GM18873 (cell line): ENCODE measurements around the gene B2M.
"Not testable (repeated sequence)": the region's sequence is repeated elsewhere in the genome, so short reads cannot be mapped to it uniquely, and the experiment has no call there.

Experiments
- ATAC-seq: cut with Tn5 transposase; IDR thresholded peaks from one replicate; pipeline ENCODE4 v1.9.1; 2021; ENCODE audit warnings: mild to moderate bottlenecking, moderate library complexity, moderate number of reproducible peaks; ENCODE audit not compliant: unreplicated experiment, low FRiP score

The B2M gene

DNA sequence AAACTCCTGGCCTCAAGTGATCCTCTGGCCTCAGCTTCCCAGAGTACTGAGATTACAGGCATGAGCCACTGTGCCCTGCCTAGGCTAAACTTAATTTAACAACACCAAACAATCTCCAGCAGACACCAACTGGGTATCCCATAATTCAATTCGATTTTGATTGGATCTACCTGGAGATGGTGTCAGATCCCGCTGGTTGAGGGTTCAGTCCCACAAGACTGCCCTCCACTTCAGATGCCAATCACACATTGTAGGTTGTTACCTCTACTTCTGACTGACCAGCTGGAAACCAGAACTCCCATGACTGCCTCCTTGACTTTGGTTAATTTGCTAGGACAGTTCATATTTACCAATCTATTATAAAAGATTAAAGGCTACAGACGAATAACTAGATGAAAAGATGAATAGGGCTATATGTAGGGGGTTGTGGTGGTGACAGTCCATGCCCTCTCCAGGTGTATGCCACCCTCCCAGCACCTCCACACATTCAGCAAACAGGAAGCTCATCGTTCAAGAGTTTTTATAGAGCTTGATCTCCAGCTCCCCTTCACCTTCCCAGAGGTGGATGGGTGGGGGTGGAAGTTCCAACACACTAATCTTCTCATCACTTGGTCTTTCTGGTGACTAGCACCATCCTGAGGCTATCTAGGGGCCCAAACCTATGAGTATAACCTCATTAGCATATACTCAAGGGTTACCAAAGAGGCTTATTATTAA, 9.3 kb downstream of the B2M start:
- no peak for ATAC-seq

DNA sequence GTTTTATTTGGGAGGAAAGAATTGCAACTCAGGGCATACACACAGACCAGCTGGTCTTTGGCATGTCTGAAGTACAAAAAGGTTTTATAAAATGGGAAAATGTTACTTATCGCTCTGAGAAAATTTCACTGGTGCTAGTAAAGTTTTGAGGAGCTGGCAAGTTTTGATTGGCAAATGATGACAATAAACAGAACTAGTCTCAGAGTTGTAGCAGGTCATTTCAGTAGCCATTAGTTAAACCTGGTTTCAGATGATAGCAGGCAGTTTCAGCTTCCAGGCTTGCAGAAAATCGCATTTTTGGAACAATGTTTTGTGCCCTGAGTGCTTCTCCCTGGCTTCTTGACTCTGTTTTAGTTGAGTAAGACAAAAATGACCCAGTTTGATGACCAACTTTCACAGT, 10.7 kb downstream of the B2M start:
- no peak for ATAC-seq

DNA sequence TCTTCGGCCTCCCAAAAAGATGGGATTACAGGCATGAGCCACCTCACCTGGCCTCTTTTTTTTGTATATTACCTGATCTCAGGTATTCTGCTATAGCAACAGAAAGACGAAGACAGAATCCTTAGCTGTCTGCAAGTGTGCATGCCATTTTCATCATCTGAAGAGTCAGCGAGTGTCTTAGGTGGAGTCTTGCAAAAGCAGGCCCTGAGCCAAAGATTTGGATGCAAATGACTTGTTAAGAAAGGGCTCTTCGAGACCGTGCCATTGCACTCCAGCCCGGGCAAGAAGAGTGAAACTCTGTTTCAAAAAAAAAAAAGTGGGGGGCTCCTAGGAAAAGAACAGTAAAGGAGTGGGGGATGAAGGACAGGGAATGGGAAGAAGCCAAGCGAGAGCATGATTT, 14.8 kb downstream of the B2M start:
- ATAC-seq = no peak

DNA sequence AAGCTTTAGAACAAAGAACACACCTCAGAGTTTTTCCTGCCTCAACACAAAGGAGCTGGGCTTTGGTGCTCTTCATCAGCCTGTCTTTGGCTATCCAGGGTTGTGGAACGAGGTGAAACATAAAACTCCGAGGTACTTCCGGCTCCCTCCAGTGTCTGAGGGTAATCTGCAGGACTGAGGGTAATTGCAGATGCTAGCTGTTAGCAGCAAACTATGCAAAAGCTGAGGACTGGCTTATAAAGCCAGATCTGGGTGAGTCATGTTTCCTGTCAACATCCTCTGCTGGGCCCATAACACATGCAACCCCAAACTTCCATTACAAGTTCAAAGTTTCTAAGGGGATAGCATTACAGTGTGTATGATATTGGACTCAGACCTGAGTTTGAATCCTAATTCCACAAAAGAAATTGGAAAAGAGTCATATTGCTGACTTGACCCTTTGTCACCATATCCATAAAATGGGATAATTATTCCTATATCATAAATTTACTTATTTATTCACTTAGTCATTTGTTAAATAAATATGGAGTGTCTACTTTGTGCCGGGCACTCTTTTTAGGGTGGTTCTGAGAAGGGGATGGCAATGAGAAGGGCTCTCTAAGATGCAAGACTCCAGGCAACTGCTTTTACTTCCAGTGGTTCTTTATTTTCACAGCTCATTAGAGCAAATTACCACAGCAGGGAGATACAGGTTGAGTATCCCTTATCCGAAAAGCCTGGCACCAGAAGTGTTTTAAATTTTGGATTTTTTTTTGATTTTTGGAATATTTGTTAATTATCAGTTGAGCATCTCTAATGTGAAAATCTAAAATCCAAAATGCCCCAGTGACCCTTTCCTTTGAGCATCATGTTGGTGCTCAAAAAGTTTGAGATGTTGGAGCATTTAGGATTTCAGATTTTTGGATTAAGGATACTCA, 15.5 kb downstream of the B2M start:
- ATAC-seq = peak; percentile 31

DNA sequence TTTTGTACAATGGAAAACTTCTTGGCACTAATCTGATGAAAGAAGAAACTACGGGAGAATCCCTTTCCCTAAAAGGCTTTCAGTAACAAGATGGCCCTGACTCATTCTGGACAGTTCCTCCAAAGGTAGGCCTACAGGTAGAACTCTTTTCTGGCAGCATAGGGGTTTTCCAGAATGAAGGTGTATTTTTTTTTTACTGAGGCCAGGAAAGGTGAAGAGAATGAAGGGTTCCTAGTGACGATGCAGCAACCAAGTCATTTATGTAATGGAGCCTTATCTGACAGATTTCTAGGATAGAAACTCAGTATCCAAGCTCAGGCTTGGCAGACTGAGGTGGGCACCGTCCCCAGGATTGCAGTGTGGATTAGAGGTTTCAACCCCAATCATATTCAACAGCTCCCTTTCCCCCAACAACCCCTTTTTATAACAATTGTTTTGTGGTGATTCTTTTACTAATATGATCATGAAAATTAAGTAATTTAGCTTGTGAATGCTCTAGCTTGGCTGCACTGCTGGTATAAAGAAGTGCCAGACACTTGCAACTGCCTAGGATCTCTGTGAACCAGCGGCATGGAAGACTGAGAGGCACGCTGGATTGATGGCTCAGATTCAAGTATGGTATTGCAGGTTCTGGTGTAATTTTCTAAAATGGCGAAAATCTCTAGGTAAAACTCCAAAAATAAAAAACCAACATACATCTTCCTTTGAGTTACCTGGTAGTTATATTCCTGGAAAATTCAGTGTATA, 16.3 kb downstream of the B2M start:
- no peak for ATAC-seq

DNA sequence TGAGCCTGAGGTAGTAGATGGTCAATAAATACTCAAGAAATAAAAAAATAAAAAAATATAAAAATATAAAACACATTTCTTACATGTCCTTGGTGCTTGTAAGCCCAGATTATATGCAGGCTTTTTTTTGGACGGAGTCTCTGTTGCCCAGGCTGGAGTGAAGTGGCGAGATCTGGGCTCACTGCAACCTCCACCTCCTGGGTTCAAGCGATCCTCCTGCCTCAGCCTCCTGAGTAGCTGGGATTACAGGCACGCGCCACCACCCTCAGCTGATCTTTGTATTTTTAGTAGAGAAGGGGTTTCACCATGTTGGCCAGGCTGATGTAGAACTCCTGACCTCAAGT, 16.9 kb downstream of the B2M start:
- not testable (repeated sequence) for ATAC-seq

DNA sequence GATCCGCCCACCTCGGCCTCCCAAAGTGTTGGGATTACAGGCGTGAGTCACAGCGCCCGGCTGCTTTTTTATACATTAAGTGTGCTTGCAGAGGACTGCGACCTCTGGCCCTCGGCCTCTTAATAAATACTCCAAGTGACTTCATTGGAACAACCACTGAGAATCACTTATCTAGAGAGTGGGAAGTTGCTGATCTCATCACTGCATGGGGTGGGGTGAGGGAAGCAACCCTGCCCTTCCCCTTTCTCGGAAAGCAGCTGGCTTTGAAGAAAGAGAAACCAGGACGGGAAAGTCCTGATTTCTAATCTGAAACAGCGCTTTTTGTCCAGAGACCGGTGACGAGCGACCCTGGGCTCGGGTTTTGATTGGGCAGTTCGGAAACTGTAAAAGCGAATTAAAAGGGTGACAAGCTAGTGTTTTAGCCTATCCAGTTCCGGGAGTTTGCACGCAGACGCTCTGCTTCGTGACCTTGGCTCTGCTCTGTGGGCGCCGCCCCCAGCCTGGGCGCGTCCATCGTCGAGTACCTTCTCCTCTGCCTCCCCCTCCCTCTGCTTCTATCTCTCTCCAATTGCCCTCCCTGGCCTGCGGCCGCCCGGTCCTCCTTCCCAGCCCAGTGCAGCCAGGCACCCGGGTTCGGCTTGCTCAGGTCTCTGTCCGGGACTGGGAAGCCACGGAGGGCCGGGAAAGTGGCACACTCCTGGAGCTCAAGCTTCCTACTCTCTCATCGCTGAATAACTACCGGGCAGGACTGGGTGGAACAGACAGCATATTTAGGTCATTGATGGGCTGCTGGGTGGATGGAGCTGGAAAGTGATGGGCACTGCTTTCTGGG, 17.5 kb downstream of the B2M start:
- ATAC-seq = peak; percentile 79

DNA sequence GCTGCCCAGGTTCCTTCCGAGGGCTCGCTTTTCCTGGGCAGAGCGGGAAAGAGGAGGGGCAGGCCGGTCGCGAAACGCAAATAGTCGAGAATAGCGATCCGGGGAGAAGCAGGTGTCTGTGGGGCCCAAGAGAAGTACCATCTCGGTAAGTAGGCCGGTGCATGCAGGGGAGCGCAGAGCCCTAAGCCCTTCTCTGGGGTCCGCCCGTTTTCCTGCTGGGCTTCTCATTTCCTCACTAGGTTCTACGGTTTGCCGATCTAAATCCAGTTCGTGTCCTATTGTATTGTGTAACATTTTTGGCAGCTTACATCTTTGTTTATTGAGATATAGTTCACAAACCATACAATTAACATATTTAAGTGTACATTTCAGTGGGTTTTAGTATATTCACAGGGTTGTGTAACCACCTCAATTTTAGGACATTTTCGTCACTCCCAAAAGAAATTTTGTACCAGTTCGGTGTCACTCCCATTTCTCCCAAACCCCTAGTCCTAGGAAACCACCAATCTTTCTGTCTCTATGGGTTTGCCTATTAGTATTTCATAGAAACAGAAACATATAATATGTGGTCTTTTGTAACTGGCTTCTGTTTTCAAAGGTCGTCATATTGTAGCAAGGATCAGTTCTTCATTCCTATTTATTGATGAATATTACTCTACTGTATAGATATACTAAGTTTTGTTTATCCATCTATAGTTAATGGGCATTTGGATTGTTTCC, 18.3 kb downstream of the B2M start:
- ATAC-seq = no peak

DNA sequence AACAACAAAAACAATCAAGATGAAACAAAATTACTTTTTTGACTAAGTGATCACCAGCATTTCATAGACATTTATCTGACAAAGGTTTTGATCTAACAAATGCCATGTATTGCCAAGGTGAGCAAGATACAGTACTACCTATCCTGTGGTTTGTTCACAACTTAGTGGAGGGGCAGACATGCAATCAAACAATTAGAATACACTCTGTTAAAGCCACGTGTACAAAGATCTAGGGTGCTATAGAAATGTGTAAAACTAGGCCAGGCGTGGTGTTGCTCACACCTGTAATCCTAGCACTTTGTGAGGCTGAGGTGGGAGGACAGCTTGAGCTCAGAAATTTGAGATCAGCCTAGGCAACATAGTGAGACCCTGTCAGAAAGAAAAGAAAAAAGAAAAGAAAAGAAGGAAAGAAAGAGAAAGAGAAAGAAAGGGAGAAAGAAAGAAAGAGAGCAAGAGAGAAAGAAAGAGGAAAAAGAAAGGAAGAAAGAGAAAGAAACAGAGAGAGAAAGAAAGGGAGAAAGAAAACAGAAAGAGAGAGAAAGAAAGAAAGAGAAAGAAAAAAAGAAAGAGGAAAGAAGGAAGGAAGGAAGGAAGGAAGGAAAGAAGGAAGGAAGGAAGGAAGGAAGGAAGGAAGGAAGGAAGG, 23.6 kb downstream of the B2M start:
- ATAC-seq = no peak

DNA sequence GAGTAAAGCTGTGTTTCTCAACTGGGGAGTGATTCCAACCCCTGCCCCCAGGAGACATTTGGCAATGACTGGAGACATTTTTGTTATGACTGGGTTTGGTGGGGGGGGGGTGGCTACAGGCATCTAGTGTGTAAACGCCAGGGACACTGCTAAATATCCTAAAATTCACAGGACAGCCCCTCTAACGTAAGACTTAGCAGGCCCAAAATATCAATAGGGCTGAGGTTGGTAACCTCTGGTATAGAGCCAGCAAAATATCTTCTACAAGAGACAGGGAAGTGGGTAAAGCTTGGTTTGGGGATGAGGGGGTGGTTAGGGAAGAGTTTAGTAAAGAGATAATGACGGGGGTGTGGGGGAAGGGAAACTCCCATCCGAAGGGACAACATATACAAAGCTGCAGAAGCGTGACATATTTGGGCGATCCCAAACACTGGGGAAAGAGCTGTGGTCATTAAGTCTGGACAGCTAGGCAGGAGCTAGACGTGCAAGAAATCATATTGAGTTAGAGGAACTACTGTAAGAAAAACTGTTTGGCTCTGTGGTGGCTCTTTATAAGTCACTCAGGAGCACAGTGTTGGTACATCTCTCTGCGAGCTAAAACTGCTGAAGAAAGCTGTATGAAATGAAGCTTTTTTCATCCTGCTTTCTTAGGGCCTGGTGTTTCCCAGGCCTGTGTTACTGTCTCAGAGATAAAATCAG, 24.3 kb downstream of the B2M start:
- ATAC-seq = no peak

DNA sequence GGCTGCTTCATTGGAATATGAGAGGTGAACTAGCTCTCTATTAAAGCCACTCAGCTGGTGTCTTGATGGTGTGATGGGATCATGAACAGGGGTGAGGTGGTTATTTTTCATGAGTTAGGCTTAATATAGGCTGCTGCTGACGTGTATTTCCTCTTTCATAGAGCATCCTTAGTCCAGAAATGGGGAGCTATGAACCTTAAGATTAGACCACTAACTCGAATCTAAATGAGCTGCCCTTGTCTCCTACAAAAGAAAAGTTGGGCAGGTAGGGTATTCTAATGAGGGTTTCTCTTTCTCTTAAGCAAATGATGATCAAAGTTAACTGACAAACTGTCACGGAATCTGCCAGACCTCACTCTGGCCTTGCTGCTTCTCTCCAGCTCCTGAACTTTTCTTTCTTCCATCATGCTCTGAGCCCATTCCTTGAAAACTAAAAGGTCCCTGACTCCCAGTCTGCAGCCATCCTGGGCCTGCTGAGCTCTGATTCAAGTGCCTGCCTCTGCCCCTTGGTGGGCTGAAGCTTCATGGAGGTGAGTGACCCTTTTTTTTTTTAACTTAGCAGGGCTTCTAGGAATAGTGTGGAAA, 25.0 kb downstream of the B2M start, which contains the start of gene TRIM69:
TRIM69 (plus strand) TSS at position 348 of the 585 bp plus-strand sequence; CDS start at position 525, 177 bp downstream.
- no peak for ATAC-seq

DNA sequence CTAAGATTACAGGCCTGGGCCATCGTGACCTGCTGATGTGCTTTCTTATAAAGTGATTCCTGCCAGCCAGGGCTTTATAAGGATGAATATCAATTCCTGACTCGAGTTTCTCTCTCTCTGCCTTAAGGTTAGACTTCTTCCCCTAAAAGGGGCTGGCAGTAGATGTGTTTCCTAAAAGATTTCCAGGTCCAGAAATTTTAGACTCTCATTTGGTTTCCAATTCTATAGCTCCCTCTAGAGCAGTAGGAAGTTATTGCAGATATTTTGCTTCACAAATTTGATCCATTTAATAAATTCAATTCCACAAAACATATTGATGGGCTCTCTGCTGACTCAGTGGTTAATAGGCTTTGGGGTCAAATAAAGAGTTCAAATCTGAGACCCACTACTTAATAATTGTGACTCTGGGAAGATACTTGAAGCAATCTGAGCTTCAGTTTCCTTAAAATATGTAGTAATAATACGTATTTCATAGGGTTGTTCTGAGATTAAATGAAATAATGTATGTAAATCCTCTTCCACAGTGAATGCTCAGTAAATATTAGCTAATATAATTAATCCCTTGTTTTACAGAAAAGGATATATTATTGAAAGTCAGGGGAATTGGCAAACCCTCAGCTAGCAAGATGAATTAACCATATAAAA, 27.1 kb downstream of the B2M start:
- no peak for ATAC-seq

DNA sequence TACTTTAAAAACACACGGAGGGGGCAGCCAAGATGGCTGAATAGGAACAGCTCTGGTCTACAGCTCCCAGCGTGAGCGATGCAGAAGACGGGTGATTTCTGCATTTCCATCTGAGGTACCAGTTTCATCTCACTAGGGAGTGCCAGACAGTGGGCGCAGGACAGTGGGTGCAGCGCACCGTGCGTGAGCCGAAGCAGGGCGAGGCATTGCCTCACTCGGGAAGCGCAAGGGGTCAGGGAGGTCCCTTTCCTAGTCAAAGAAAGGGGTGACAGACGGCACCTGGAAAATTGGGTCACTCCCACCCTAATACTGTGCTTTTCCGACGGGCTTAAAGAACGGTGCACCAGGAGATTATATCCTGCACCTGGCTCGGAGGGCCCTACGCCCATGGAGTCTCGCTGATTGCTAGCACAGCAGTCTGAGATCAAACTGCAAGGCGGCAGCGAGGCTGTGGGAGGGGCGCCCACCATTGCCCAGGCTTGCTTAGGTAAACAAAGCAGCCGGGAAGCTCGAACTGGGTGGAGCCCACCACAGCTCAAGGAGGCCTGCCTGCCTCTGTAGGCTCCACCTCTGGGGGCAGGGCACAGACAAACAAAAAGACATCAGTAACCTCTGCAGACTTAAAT, 28.0 kb downstream of the B2M start:
- not testable (repeated sequence) for ATAC-seq

DNA sequence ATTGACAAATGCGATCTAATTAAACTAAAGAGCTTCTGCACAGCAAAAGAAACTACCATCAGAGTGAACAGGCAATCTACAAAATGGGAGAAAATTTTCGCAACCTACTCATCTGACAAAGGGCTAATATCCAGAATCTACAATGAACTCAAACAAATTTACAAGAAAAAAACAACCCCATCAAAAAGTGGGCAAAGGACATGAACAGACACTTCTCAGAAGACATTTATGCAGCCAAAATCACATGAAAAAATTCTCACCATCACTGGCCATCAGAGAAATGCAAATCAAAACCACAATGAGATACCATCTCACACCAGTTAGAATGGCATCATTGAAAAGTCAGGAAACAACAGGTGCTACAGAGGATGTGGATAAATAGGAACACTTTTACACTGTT, 32.1 kb downstream of the B2M start:
- ATAC-seq = not testable (repeated sequence)

DNA sequence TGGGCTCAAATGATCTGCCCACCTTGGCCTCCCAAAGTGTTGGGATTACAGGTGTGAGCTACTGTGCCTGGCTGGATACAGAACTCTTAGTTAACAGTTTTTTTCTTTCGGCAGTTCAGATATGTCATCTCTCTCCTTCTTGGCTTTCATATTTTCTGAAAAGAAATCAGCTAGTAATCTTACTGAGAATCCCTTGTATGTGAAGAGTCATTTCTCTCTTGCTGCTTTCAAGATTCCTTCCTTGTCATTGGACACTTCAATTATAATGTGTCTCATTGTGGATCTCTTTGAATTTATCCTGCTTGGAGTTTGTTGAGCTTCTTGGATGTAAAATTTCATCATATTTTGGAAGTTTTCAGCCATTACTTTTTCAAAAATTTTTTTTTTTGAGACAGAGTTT, 42.0 kb downstream of the B2M start:
- ATAC-seq = no peak

DNA sequence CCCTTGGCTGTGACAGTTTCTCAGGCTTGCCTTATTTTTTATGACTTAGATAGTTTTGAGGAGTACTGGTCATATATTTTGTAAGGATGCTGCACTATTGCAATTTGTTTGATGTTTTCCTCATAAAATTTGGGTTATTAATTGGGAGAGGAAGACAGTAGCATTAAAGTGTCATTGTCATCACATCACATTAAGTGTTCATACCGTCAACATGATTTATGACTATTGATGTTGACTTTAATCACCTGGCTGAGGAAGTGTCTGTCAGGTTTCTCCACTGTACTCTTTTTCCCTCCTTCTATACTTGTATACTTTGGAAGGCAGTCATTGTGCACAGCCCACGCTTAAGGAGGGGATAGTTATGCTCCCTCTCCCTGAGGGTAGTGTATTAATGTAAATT, 51.9 kb downstream of the B2M start:
- ATAC-seq = no peak

DNA sequence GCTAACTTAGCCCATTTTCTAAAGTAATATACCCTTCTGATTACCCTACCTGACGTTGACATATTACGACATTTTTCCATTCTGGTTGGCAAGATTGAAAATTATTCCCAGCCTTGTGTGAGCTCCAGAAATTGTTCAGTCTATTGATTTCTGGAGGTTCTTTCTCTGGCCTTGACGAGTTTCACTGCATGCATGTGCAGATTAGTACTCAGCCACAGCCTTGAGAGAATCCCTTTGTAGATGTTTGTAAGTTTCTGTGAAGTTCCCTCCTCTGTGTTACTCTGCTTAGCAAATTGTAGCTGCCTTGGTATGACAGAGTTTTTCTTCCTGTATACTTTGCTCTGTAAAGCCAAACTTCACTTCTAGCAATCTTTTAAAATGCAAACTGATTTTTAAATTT, 52.5 kb downstream of the B2M start:
- no peak for ATAC-seq
